Left ventricle myocardium inferior (tissue), 1 donor: ENCODE results near the gene CEBPA. TPM values are rescaled to one million over a fixed set of nuclear protein-coding genes. Genes with fewer than 3 reads are reported as not detected.

Source experiments
- DNase-seq: peaks from one replicate; pipeline ENCODE4 v3.0.0-alpha.2; 2020
- H3K27ac ChIP-seq: fragments of 200-600 bp; replicated peaks from 2 replicates; pipeline ENCODE4 v1.8.0; 2021
- H3K27me3 ChIP-seq: fragments of 200-600 bp; 2 replicates; pipeline ENCODE4 v1.8.0; 2021; ENCODE audit warnings: low read depth
- H3K36me3 ChIP-seq: fragments of 200-600 bp; 2 replicates; pipeline ENCODE4 v1.8.0; 2021
- H3K4me1 ChIP-seq: fragments of 200-600 bp; 2 replicates; pipeline ENCODE4 v1.8.0; 2021
- H3K4me3 ChIP-seq: fragments of 200-600 bp; 2 replicates; pipeline ENCODE4 v1.8.0; 2021; ENCODE audit warnings: mild to moderate bottlenecking, moderate library complexity
- H3K9me3 ChIP-seq: fragments of 200-600 bp; replicated peaks from 2 replicates; pipeline ENCODE4 v1.8.0; 2021
- CTCF ChIP-seq: fragments of 200-600 bp; IDR thresholded peaks from 2 replicates; pipeline ENCODE4 v1.8.0; 2021; ENCODE audit warnings: antibody characterized with exemption, mild to moderate bottlenecking, borderline replicate concordance
- intact Hi-C: fragments of 100-400 bp; cut with micrococcal nuclease; formaldehyde crosslinking; loops from one replicate; pipeline ENCODE4 v1.11.0; 2022
- total RNA-seq: library from RNA; stranded (reverse); fragmentation: NEBNext Ultra II Directional; extraction: Animal tissue kit (Norgen Biotek cat#: 25700); gene quantifications from one replicate; pipeline ENCODE4 v1.2.1, GENCODE V29; 2021
- donor health status: DM: no; HTN: yes; CAD: no; lungs with severe emphysema.

The CEBPA gene
- total RNA-seq, 1 donor from 2014 or later = 1.7 TPM

DNA sequence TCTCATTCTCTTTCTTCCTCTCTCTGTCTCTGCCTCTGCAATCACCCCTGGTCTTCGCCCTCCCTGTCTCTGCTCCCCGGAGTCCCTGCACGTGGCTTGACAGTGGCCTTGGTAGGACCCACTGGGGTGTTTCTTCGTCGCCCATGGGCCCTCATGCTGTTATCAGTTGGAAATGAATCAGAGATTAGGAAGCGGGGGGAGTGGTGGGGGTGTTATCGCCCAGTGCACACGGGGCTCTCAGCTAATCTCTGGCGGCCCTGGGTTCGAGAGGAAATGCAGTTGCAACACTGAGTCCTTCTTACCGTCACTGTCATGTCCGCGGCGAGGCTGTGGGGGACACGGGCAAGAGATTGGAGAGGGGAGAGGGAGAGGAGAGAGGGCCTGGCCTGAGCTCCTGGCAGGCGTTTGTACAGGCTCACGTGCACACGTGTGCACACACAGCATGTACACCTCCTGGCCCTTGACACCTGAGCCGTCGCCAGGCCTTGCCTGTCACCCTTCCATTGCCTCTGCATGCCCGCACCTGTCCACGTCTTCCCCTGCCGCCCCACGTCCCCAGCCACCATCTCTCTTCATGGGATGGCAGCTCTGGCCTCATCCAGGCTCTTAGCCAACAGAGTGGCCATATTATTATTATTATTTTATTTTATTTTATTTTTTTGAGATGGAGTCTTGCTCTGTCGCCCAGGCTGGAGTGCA is 38.9 kb downstream of the CEBPA start:
- intact Hi-C loops = no loop called here
- Histone ChIP-seq H3K4me1 (no peaks in the 10 kb centered on the region), H3K36me3 (no peaks in the 10 kb centered on the region), H3K27me3 (peaks cover 58% of the 10 kb centered on the region), H3K9me3 (peaks cover 4% of the 10 kb centered on the region), H3K27ac (no peak overlapping the region), H3K4me3 (no peak overlapping the region)
- TF ChIP-seq CTCF = no peak
- DNase-seq = no peak

GRCh38 chr19:33261511-33262189 is 40.7 kb downstream of the CEBPA start:
- no peaks in the 10 kb centered on the region for H3K4me1 ChIP-seq
- H3K27ac ChIP-seq = peak overlapping the region; percentile 27
- no peak for TF ChIP-seq CTCF
- no peaks in the 10 kb centered on the region for H3K36me3 ChIP-seq
- peaks cover 40% of the 10 kb centered on the region for H3K27me3 ChIP-seq
- DNase-seq = no peak
- H3K9me3 ChIP-seq = peaks cover 18% of the 10 kb centered on the region
- H3K4me3 ChIP-seq = no peak overlapping the region
- intact Hi-C loops = no loop called here

DNA sequence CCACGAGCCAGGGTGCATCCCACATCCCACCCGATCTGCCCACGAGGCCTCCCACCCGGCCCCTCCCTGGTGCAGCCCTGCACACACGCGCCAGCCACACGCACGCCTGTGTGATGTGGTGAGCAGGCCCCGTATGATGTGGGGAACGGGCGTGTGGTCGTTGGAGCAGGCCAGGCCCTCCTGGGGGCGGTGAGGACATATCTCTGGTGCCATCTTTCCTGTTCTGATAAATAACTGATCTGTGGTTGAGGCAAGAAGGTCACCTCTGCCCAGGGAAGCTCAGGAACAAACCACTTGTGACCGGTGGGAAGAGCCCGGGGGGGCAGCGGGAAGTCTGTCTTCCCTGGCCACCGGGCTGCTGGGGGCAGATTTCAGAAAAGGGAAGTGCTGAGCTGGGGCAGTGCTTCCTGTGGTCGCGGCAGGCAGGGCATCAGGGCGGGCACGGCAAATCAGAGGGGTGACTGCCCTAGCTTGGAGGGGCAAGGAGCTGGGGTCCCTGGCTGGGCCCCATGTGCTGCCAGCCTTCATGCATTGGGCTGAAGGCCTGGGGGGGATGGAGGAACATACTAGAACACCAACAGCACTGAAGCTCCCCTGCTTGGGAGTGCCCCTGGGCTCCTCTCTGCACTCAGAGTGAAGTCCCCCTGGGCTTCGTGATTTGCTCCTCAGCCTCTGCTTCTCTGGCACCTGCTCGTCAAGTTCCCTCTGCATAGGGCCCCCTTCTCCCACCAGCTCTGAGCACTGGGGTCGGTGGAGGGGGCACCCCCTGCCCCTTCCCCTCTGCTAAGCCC is 41.5 kb downstream of the CEBPA start:
- Histone ChIP-seq H3K27ac (peak overlapping the region; percentile 27), H3K9me3 (peaks cover 18% of the 10 kb centered on the region), H3K4me3 (no peak overlapping the region), H3K4me1 (no peaks in the 10 kb centered on the region), H3K27me3 (peaks cover 34% of the 10 kb centered on the region), H3K36me3 (no peaks in the 10 kb centered on the region)
- intact Hi-C loops = no loop called here
- peak; percentile 57 for DNase-seq
- TF ChIP-seq CTCF = no peak

GRCh38 chr19:33259539-33259938 is 42.8 kb downstream of the CEBPA start:
- no peak for DNase-seq
- H3K36me3 ChIP-seq = no peaks in the 10 kb centered on the region
- intact Hi-C loops = no loop called here
- TF ChIP-seq CTCF = no peak
- no peak overlapping the region for H3K27ac ChIP-seq
- H3K4me1 ChIP-seq = no peaks in the 10 kb centered on the region
- peaks cover 36% of the 10 kb centered on the region for H3K27me3 ChIP-seq
- no peak overlapping the region for H3K4me3 ChIP-seq
- H3K9me3 ChIP-seq = peaks cover 18% of the 10 kb centered on the region

DNA sequence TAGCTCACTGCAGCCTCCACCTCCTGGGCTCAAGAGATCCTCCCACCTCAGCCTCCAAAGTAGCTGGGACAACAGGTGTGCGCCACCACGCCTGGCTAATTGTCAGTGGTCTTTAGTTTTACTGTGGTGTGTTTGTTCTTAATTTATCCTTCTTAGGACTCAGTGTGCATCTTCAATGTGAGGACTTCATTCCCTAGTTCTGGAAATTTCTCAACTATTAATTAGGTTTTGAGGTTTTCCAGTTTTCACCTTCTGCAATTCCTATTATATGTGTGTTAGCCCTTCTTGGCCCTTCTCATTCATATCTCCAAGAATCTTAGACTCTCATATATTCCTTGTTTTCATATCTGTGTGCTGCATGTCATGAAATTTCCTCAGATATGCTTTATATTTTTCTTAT is 44.5 kb downstream of the CEBPA start:
- no peak overlapping the region for H3K27ac ChIP-seq
- no peaks in the 10 kb centered on the region for H3K36me3 ChIP-seq
- intact Hi-C loops = no loop called here
- peaks cover 53% of the 10 kb centered on the region for H3K27me3 ChIP-seq
- no peak overlapping the region for H3K4me3 ChIP-seq
- DNase-seq = no peak
- H3K9me3 ChIP-seq = peaks cover 18% of the 10 kb centered on the region
- no peak for TF ChIP-seq CTCF
- no peaks in the 10 kb centered on the region for H3K4me1 ChIP-seq
